ENCODE results near the gene PLBD2.

PLBD2 gene

GRCh38 chr12:113368331-113368730 is 9.9 kb downstream of the PLBD2 start:
- in situ Hi-C loops (cut with HindIII; ENCODE audit: low sequenced_read_pairs) = no loop called here

GRCh38 chr12:113369391-113369985 is 11.1 kb downstream of the PLBD2 start:
- in situ Hi-C loops (cut with HindIII; ENCODE audit: low sequenced_read_pairs) = no loop called here

- in situ Hi-C loops (cut with HindIII; ENCODE audit: low sequenced_read_pairs) = no loop called here
Measured at GRCh38 chr12:113370923-113371682, 12.7 kb downstream of the PLBD2 start.

- in situ Hi-C loops (cut with HindIII; ENCODE audit: low sequenced_read_pairs) = no loop called here
Measured at GRCh38 chr12:113371808-113372207, 13.4 kb downstream of the PLBD2 start.

GRCh38 chr12:113372371-113372770 is 14.0 kb downstream of the PLBD2 start:
- in situ Hi-C loops (cut with HindIII; ENCODE audit: low sequenced_read_pairs) = no loop called here

- in situ Hi-C loops (cut with HindIII; ENCODE audit: low sequenced_read_pairs) = no loop called here
Measured at GRCh38 chr12:113373440-113373839, 15.1 kb downstream of the PLBD2 start.

GRCh38 chr12:113373969-113374368 is 15.6 kb downstream of the PLBD2 start:
- in situ Hi-C loops (cut with HindIII; ENCODE audit: low sequenced_read_pairs) = no loop called here

GRCh38 chr12:113374823-113375428 is 16.5 kb downstream of the PLBD2 start:
- in situ Hi-C loops (cut with HindIII; ENCODE audit: low sequenced_read_pairs) = no loop called here

- in situ Hi-C loops (cut with HindIII; ENCODE audit: low sequenced_read_pairs) = no loop called here
Measured at GRCh38 chr12:113378291-113378690, 19.9 kb downstream of the PLBD2 start.

- in situ Hi-C loops (cut with HindIII; ENCODE audit: low sequenced_read_pairs) = no loop called here
Measured at GRCh38 chr12:113381220-113381619, 22.8 kb downstream of the PLBD2 start.

- in situ Hi-C loops (cut with HindIII; ENCODE audit: low sequenced_read_pairs) = no loop called here
Measured at GRCh38 chr12:113382206-113382605, 23.8 kb downstream of the PLBD2 start.

- in situ Hi-C loops (cut with HindIII; ENCODE audit: low sequenced_read_pairs) = no loop called here
Measured at GRCh38 chr12:113384778-113385177, 26.4 kb downstream of the PLBD2 start.

- in situ Hi-C loops (cut with HindIII; ENCODE audit: low sequenced_read_pairs) = no loop called here
Measured at GRCh38 chr12:113385282-113385882, 27.0 kb downstream of the PLBD2 start.

- in situ Hi-C loops (cut with HindIII; ENCODE audit: low sequenced_read_pairs) = no loop called here
Measured at GRCh38 chr12:113386866-113387566, 28.6 kb downstream of the PLBD2 start.

GRCh38 chr12:113387631-113388030 is 29.2 kb downstream of the PLBD2 start:
- in situ Hi-C loops (cut with HindIII; ENCODE audit: low sequenced_read_pairs) = no loop called here

GRCh38 chr12:113388351-113388750 is 30.0 kb downstream of the PLBD2 start:
- in situ Hi-C loops (cut with HindIII; ENCODE audit: low sequenced_read_pairs) = no loop called here

- in situ Hi-C loops (cut with HindIII; ENCODE audit: low sequenced_read_pairs) = no loop called here
Measured at GRCh38 chr12:113390064-113391043, 32.0 kb downstream of the PLBD2 start.

GRCh38 chr12:113391145-113391544 is 32.8 kb downstream of the PLBD2 start:
- in situ Hi-C loops (cut with HindIII; ENCODE audit: low sequenced_read_pairs) = no loop called here

- in situ Hi-C loops (cut with HindIII; ENCODE audit: low sequenced_read_pairs) = no loop called here
Measured at GRCh38 chr12:113391650-113392337, 33.4 kb downstream of the PLBD2 start.
